Dedifferentiated amniotic fluid mesenchymal stem cell (primary cell): ENCODE results near the gene PDRG1.

ENCODE experiments used
- DNase-seq: peaks from one replicate; pipeline ENCODE4 v3.0.0-alpha.2; 2016; ENCODE audit errors: extremely low spot score

Gene PDRG1

DNA sequence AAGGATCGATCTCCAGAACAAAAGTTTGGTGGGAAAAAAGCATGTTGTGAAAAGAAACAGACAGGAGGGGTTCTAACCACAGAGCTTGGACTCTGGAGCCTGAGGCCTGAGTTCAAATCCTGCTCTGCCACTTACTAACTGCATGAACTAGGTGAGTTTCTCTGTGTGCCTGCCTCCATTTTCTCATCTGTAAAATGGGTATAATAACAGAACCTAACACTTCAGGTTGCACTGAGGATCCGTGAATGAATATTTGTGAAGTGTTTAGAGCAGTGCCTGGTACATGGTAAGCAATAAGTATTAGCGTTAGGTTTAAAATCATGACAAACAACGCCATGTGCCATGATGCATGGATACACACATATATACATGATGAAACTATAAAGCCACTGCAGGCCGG lies 44.8 kb downstream of the PDRG1 start:
- DNase-seq: no peak

DNA sequence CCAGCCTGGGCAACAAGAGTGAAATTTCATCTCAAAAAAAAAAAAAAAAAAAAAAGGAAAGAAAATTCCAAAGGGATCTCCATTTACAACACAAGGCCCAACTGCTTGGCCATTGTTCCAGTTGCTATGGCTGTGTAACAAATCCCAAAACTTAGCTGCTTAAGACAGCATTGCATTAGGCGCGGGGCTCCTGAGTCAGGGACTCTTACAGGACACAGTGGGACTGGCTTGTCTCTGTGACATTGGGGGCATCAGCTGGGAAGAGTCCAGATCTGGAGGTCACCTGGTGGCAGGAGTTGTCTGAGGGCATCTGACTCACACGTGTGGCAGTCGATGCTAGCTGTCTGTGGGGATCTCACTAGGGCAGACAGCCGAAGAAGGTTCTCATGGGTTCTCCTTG lies 45.8 kb downstream of the PDRG1 start:
- DNase-seq: no peak

DNA sequence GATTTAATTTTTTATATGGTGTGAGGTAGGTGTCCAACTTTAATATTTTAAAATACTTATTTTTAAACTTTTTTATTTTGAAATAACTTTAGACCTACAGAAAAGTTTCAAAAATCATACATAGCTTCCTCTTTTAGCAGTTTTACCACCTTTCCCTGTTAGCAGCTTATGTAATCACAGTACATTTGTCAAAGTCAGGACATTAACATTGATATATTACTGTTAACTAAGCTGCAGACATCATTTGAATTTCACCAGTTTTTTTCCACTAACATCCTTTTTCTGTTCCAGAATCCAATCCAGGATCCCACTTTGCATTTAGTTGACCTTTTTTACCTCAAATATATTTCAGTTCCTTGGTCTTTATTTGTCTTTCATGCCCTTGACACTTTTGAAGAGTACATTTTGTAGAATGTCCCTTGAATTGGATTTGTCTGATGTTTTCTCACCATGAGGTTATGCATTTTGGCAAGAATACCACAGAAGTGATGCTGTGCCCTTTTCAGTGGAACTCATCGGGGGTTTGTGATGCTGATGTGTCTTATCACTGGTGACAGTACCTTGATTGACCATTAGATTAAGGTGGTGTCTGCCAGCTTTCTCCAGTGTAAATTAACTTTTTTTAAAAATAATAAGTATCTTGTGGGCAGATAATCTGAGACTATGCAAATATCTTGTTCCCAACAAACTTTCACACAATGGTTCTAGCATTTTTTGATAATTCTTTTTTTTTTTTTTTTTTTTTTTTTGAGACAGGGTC lies 48.0 kb downstream of the PDRG1 start:
- DNase-seq: no peak

DNA sequence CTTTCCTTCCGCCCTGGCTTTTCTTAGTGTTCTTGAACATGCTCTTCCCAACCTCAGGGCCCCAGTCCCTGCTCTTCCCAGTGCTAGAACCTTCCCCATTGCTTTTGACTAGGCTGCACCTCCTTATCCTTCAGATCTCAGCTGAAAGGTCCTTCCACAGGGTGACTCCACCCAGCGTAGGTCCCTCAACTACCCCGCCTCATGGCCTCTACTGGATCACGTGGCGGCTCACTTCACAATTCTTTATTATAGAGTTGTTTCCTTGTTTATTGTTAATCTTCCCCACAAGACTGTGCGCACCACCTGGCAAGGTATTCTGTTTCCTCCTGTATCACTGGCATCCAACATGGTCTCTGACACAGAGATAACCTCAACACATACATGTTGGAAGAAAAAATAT lies 50.2 kb downstream of the PDRG1 start:
- no peak for DNase-seq

DNA sequence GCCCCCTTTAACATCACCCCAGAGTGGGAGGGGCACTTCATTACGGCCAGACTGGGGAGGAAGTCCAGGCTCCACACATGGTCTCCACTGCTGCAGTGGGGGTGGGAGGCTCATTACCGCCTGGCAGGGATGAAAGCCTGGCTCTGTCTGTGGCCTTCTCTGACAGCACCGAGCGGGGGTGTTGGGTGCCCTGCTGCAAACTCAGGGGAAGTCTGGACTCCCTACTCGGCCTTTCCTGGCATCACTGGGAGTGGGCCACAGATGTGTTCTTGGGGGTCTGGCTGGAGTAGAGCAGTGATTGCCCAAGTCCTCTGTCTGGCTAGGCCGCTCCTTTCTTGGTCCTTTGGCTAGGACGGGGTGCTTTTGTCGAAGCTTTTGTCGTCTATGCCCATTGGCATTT lies 54.3 kb downstream of the PDRG1 start:
- no peak for DNase-seq

DNA sequence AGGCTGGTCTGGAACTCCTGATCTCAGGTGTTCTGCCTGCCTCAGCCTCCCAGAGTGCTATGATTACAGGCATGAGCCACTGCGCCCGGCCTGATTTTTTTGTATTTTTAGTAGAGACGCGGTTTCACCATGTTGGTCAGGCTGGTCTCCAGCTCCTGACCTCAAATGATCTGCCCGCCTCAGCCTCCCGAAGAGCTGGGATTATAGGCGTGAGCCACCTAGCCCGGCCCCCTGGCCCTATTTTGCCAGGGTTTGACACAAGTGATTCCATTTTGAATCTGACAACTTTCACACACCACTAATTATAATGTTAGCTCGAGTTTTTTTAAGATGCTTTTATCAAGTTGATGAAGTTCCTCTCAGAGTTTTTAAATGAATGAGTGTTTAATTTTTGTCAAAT lies 55.8 kb downstream of the PDRG1 start:
- no peak for DNase-seq

DNA sequence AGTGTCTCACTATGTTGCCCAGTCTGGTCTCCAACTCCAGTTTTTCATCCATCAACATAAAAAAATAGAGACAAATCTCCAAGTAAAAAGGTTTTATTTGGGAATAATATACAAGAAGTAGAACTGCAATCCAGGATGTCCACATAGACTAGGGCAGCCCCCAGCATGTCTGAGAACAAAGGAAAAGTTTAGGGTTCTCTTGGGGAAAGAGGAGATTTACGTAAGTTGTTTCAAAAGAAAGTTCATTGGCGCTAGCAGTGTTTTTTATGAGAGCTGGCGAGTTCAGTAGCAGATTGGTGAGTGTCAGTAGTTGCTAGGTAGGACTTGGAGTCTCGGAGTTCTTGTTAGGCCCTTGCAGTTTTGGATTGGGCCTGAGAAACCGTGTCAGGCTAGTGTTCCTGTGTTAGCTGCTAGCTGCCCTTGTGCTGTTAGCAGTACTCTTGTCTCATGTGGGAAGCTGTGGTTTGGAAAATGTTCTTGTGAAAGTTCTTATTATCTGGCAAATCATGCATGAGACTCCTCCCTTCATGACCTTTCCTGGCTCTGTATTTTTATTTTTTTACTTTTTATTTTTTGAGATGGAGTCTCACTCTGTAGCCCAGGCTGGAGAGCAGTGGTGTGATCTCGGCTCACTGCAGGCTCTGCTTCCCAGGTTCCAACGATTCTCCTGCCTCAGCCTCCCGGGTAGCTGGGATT lies 56.7 kb downstream of the PDRG1 start:
- DNase-seq: peak; percentile 49
